T1000 (cell line): ENCODE measurements around the gene MYO18B.
A peak's percentile ranks its signal among the peaks of the same experiment; 100 is the strongest.

Source experiments
- DNase-seq: peaks from one replicate; lab custom pipeline; 2025; ENCODE audit warnings: mixed read lengths; lab: John Stamatoyannopoulos, UW

MYO18B gene

GRCh38 chr22:25714070-25714469, 27.9 kb upstream of the MYO18B start:
- no peak for DNase-seq

DNA sequence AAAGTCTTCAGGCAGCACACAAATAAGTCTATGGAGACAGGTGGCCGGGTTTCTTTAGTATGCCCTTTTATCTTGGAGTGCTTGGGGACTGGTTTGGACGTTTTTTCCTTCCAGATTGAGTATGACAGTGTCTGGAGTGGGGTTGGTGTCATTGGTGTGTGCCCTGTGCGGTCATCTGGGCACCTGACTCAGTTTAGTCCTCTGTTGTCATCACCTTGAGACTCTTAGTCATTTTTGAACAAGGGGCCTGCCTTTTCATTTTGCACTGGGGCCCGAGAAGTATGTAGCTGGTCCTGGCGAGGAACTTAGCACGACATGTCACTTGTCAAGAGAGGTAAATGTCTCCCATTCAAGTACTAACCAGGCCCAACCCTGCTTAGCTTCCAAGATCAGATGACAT, 27.2 kb upstream of the MYO18B start:
- no peak for DNase-seq

DNA sequence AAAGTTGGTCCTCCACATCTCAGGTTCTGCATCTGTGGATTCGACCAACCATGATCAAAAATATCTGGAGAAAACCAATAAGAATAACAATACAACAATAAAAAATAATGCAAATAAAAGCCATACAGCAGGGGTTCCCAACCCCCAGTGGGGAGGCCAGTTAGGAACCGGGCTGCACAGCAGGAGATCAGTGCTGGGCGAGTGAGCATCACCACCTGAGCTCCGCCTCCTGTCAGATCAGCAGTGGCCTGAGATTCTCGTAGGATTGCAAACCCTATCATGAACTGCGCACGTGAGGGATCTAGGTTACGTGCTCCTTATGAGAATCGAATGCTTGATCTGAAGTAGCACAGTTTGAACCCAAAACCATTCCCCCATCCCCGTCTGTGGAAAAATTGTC, 25.4 kb upstream of the MYO18B start:
- DNase-seq: no peak

DNA sequence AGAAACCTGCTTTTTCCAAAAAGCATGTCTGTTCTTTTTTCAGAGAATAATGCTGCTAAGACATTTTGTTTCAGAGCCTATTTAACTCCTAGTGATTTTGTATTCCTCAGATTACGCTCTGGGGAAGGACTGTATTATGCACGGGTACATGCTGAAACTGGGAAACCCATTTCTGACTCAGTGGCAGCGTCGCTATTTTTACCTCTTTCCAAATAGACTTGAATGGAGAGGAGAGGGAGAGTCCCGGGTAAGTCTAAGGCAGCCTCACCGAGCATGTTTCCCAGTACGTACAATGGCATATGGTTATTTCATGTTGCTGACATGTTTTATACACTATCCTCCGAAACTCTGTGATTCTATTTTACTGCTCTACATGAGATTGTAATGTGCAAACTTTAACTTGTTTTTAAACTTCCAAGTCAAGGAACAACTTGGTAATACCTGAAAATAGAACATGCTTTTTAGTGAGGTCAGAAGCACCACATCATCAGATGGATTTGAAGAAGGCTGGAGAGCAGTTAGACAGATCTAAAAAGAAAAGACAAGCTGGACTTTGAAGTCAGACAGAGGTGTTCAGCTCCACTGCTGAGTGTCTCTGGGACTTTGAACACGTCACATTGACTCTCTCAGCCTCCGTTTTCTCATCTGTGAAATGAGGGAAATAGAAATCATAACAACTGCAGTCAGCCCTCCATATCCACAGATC, 23.7 kb upstream of the MYO18B start:
- no peak for DNase-seq

DNA sequence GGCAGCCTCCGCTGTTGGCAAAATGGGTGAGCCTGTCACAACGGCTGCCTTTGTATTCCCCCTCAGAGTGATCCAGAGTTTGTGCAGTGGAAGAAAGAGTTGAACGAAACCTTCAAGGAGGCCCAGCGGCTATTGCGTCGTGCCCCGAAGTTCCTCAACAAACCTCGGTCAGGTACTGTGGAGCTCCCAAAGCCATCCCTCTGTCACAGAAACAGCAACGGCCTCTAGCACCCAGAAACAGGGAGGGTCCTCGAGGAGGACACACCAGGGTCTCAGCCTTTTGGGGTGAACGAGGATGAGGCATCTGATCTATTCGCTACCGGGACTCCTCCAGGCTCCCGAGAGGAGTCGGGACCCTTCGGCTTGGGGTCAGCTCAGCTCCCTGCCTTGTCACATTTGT, 19.8 kb upstream of the MYO18B start:
- no peak for DNase-seq

- no peak for DNase-seq
Measured at GRCh38 chr22:25722626-25723025, 19.4 kb upstream of the MYO18B start.

GRCh38 chr22:25726241-25726640, 15.7 kb upstream of the MYO18B start:
- DNase-seq: no peak

- no peak for DNase-seq
Measured at GRCh38 chr22:25728071-25728470, 13.9 kb upstream of the MYO18B start.

DNA sequence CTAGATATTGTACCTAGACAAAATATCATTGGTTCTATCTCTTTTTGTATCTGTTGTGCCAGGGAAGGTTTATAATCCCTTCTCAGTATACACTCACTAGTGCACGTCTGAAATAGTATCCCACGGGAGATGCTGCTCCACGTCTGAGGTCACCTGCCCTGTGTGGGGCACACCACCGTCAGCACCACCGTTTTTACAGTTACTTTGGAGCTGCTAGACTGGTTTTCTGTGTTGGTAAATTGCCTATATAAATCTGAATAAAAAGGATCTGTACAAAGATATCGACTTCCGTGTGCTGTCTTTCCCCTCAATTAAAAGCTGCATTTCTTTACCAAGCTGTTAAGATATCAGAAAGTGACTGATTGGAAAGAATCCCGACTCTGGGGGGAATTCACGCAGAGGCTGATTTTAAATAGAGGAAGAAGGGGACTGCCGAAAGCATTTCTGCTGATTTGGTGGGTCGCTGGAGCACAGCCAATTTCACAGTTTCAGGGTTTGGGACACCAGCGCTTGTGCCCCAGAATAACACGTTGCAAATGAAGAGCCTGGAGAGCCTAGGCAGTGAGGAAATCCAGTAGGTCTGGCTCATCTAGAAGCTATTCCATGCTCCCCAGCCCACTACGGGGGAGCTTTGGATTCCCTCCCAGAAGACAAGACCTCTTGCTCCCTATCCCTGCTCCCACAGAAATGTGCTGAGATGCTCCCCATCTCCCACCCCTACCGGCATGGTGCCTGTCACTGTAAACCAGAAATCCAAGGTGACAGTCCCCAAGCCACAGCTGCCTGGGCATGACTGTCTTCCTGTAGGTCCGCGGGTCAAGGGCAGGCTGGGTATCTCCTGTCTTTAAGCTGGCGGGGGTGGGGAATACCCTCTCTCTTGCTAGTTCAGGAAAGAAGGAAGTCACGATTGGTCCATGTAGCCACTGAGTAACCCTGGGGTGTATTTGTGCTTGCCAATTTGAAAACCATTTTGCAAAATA, 12.7 kb upstream of the MYO18B start:
- DNase-seq: no peak

GRCh38 chr22:25735650-25736049, 6.3 kb upstream of the MYO18B start:
- no peak for DNase-seq

- no peak for DNase-seq
Measured at GRCh38 chr22:25736378-25737011, 5.5 kb upstream of the MYO18B start.

GRCh38 chr22:25739659-25740344, 2.2 kb upstream of the MYO18B start:
- no peak for DNase-seq

GRCh38 chr22:25742918-25743708, 1.1 kb downstream of the MYO18B start:
- DNase-seq: no peak

DNA sequence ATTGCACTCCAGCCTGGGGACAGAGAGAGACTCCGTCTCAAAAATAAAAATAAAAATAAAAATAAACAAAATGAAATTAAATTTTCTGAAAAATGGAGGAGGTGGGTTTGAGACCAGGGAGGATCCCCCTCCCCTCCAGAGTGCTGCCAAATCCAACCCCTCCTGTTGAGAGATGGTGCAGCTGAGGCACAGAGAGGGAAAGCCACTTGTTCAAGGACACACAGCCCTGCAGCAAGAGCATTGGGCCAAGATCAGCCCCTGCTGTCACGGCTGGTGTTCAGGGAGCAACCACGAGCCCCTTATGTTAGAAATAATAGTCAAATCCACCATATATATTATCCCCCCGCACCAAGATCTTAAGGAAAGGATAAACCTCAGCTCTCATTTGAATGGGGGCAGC, 2.7 kb downstream of the MYO18B start:
- DNase-seq: no peak

DNA sequence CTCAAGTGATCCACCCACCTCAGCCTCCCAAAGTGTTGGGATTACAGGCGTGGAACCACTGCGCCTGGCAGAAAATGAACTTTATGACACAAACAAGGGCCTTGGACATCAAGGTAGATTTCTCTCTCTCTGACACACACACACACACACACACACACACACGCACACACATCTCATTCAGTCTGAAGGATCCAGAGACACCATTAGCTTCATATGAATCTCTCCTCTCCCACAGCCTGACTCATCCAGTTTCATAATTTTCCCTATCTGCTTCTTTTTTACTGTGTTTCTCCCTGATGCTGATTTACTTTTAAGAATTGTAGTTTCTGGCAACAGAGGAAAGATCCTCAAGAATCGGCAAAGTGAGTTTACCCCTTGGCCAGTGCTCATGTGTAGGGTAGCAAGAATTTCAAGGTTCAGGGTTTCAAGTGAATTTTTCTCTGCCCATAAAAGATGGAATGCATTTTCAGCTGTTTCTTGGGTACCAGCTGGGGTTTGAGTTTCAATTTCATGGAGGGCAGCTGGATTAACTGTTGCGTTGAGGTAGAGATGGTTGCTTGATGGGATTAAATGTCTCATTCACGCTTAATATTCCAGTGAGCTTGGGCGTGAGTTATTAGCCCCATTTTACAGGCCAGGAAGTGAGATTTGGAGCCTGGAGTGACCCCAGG, 3.5 kb downstream of the MYO18B start:
- DNase-seq: no peak

GRCh38 chr22:25746012-25746373, 4.0 kb downstream of the MYO18B start:
- no peak for DNase-seq

DNA sequence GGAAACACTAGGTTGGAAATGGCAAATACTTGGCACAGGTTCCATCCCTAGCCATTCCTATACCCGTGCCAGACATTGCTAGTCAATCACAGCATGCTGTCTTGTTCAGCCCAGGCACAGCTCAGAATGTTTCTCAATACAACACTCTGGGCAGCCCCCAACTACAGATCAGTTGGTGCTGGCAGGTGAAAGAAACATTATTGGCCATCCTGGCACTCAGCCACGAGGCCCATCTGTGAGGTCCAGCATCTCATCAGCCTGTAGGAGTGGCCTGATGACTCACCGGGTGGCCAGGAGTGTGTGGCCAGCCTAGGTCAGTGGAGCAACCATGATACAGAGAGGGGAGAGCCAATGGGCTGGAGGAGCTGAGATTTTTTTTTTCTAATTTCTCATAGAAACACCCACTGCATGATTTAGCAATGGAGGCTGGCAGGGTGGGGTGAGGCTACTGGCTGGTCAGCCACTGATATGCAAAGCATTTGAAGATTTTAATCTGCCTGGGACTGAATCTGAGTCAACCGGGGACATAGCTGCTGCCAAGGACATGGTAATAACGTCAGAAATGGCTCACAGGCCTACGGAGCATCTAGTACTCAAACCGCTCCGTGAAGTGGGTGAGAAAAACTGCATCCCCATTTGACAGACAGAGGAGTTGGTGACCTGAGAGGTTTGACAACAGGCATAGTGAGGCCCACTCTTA, 5.4 kb downstream of the MYO18B start:
- DNase-seq: peak; percentile 70

DNA sequence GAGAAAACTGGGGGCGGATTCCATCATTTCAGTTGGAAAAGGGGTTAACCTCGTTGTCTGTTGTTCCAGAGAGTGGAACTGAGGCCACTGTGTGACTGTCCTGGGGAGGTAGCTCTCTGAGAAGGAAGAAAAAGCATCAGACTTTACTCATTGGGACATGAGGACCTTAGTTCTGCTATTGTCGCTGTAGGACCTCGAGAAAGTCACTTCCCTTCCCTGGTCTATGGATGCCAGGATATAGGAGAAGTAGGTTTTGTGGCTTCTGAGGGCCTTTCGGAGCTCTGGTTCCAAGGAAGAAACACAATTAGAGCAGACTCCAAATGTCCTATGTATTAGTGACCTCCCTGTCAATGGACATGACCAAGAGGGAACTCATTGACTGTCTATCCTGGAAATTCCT, 6.2 kb downstream of the MYO18B start:
- DNase-seq: no peak

DNA sequence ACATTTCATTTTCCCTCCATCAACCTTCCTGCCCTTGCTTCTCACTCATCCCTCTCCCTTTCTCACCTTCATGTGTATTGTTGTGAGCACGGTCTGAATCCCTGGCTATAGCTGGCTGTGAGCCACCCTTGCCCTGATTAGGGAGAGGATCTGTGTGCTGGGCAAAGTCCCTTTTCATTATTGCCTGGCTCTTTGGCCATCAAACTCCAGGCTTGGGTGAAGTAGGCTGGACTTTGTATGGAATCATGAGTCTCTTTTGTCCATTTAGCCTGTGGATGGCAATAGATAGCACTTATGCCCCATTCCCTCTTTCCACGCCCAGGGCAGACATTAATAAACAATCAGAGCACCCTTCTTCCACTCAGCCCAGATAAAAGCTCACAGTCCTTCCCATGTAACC, 6.7 kb downstream of the MYO18B start:
- no peak for DNase-seq
